ENCODE measurements around the gene GALNT5.

Gene GALNT5

DNA sequence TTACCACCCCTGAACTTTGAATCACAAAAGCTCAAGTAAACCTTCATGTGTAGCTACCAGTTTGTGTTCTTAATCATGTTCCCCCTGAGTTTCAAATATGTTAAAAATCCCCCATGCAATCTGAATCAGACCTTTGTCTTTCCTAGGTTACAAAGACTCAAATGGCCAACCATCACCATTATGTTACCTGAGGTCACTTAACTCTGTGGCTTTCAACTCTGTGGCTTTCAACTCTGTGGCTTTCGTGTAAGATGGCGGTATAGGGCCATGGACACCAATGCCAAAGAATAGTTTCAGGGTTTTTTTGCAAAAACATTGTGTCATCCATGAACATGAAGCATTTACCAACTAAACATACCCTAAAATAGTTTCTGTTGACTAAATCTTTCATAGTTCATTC, 61.4 kb downstream of the GALNT5 start:
- no peak for DNase-seq (ENCODE audit: low spot score)
- TF ChIP-seq, protein P1, sequence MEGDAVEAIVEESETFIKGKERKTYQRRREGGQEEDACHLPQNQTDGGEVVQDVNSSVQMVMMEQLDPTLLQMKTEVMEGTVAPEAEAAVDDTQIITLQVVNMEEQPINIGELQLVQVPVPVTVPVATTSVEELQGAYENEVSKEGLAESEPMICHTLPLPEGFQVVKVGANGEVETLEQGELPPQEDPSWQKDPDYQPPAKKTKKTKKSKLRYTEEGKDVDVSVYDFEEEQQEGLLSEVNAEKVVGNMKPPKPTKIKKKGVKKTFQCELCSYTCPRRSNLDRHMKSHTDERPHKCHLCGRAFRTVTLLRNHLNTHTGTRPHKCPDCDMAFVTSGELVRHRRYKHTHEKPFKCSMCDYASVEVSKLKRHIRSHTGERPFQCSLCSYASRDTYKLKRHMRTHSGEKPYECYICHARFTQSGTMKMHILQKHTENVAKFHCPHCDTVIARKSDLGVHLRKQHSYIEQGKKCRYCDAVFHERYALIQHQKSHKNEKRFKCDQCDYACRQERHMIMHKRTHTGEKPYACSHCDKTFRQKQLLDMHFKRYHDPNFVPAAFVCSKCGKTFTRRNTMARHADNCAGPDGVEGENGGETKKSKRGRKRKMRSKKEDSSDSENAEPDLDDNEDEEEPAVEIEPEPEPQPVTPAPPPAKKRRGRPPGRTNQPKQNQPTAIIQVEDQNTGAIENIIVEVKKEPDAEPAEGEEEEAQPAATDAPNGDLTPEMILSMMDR (IDR thresholded peaks at IDR 0.05; ENCODE audit: extremely low read depth, missing control alignments) = no peak

DNA sequence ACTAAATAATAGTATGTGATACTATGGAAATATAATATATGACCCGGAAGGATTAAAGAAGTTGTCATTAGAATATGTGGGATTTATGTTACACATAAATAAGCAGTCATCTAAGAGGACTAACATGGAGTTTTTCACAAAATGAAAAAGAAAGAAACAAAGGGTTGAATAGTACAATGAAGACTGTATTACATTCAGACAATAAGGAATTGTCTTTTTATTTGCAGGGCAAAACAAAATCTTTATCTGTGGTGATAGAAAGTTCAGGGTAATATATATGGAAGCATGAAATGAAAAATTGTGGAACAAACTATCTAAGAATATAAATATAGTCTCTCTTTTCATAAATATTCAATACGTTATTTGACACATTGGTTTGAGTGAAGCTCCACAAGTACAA, 62.3 kb downstream of the GALNT5 start:
- DNase-seq (ENCODE audit: low spot score) = no peak
- TF ChIP-seq, protein P1 (IDR thresholded peaks at IDR 0.05; ENCODE audit: extremely low read depth, missing control alignments) = no peak

DNA sequence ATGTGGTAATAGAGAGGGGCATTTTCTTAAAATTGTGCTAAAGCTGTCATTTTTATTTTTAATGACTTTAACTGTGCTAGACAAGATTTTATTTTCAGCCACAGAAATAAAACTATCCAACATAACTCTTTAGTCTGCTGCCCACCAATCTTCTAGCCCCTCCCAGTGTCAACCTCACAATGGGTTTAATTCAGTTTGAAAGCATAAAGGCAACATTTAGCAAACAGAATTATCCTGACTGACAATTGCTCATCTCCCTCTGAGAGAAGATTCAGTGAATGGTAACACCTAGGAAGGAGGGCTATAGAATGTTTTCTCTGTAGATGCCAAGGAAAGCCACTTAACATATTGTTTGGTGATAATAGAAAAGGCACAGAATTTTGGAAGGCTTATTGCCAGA, 62.9 kb downstream of the GALNT5 start:
- DNase-seq (ENCODE audit: low spot score) = no peak
- TF ChIP-seq, protein P1 (IDR thresholded peaks at IDR 0.05; ENCODE audit: extremely low read depth, missing control alignments) = no peak

GRCh38 chr2:157321466-157321865, 64.0 kb downstream of the GALNT5 start:
- TF ChIP-seq, protein P1 (IDR thresholded peaks at IDR 0.05; ENCODE audit: extremely low read depth, missing control alignments) = no peak
- DNase-seq (ENCODE audit: low spot score) = no peak

DNA sequence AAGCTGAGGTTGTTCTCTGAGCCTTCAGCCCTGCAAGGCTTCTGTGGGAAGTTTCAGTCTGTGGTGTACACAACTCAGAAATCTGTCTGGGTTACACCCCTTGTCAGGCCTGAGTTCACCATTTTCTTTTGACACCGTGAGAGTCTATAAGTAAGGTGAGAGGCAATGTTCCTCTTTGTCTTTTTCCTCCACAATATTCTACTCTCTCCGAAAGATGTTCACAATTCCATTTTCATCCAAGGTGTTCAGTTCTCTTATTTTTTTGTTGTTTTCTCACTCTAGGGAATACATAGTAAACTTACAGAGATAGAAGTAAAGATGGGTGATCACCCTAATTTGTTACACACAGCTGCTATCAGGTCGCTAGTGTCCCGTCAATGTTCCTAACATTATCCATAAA, 64.9 kb downstream of the GALNT5 start:
- no peak for DNase-seq (ENCODE audit: low spot score)
- TF ChIP-seq, protein P1 (IDR thresholded peaks at IDR 0.05; ENCODE audit: extremely low read depth, missing control alignments) = no peak

DNA sequence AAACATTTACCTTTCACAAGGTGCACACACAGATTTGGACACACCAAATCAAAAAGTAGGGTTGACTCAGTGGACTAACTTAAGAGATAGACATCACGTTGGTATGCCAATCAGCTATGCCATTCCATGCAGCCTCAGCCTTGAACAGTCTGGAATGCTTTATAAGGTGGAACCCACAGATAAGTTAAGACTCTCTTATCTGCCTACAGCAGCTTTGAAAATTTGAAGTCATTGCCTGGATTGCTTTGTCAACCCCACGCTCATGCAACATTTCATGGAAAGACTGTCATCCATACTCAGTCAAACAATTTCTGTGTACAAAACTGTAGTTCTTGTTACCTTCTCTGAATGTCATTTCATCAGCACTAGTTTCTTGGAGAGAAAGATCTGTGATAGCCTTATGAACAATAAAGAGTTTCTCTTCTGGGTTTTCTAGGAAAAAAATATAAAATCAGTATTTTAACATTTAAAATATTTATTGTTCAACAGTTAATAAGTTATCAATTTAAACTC, 66.9 kb downstream of the GALNT5 start:
- TF ChIP-seq, protein P1 (IDR thresholded peaks at IDR 0.05; ENCODE audit: extremely low read depth, missing control alignments) = no peak
- no peak for DNase-seq (ENCODE audit: low spot score)

DNA sequence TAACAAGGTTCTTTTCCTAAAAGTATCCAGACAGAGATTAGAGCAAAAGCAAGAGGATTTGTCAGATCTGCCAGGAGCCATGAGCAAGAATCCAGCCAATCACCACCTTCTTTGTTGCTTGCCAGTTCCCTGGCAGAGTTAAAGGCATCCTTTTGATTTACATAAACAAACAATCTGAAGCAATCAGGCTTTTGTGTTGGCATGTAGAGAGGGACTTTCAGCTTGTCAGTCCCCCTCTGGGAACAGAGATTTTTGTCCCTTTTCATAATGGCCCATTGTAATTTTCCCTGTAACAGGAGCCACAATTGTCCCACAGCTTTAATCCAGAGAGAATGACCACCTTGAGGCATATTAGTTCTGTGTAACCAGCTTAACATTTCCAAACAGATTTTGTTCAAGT, 68.3 kb downstream of the GALNT5 start, which contains the start of gene ERMN:
ERMN (minus strand) TSS at position 39 of the 400 bp plus-strand sequence. CDS start 182 bp downstream, outside the sequence.
- DNase-seq (ENCODE audit: low spot score) = no peak
- TF ChIP-seq, protein P1 (IDR thresholded peaks at IDR 0.05; ENCODE audit: extremely low read depth, missing control alignments) = no peak

All from GM20000 (cell line).